Panc1 (cell line): Measurements from ENCODE around the gene BRD4. TPM values are rescaled to one million over a fixed set of nuclear protein-coding genes. Genes with fewer than 3 reads are reported as not detected.
A peak's percentile ranks its signal among the peaks of the same experiment; 100 is the strongest.

ENCODE experiments used
- ATAC-seq: fragments of 200-7000 bp; cut with Tn5 transposase; 2 replicates; pipeline ENCODE4 v1.9.1; 2020; ENCODE audit warnings: mild to moderate bottlenecking, moderate library complexity
- BruUV-seq: library from RNA; stranded (reverse); fragments of 400-500 nt; replicated peaks from 2 replicates; lab custom pipeline; 2021; lab: Mats Ljungman, UMichigan
- CTCF ChIA-PET: fragments of 300-600 bp; sonication (Branson Sonifier 250); formaldehyde crosslinking; loops from one replicate; lab custom pipeline; 2022; ENCODE audit warnings: antibody characterized with exemption; lab: Charles Lee
- POLR2A ChIA-PET: fragments of 300-600 bp; sonication (Branson Sonifier 250); formaldehyde crosslinking; loops from one replicate; lab custom pipeline; 2022; ENCODE audit warnings: antibody characterized with exemption; lab: Charles Lee
- DNase-seq: peaks from one replicate; pipeline ENCODE4 v3.0.0-alpha.2; 2010; ENCODE audit warnings: low read depth, low spot score
- H3K27ac ChIP-seq: 2 replicates; pipeline ENCODE4 v1.5.1; 2011; ENCODE audit warnings: mild to moderate bottlenecking, low read length, inconsistent platforms
- H3K27me3 ChIP-seq: fragments of 200-500 bp; sonication (Bioruptor generic); 2 replicates; pipeline ENCODE4 v1.6.0; 2014; ENCODE audit warnings: low read length, inconsistent platforms; ENCODE audit not compliant: control insufficient read depth, insufficient read depth
- H3K36me3 ChIP-seq: fragments of 200-500 bp; sonication (Bioruptor generic); 2 replicates; pipeline ENCODE4 v1.5.1; 2014; ENCODE audit warnings: inconsistent platforms, mild to moderate bottlenecking, low read length, moderate library complexity; ENCODE audit not compliant: control insufficient read depth, insufficient read depth
- H3K4me1 ChIP-seq: 2 replicates; pipeline ENCODE4 v1.5.1; 2011; ENCODE audit warnings: inconsistent platforms, mild to moderate bottlenecking, low read length, moderate library complexity; ENCODE audit not compliant: control insufficient read depth, insufficient read depth
- H3K4me3 ChIP-seq, 2 experiments: 2 replicates each; pipeline ENCODE4 v1.5.1; 2011 to 2012; ENCODE audit warnings: low read depth in 2 of 2, low read length in 2 of 2, mild to moderate bottlenecking in 2 of 2, inconsistent platforms in 1 of 2, moderate library complexity in 1 of 2
- H3K9me3 ChIP-seq: fragments of 200-500 bp; sonication (Bioruptor generic); 2 replicates; pipeline ENCODE4 v1.5.1; 2014; ENCODE audit warnings: low read depth, mild to moderate bottlenecking, inconsistent platforms, low read length, moderate library complexity; ENCODE audit not compliant: control insufficient read depth, insufficient read depth
- POLR2AphosphoS5 ChIP-seq: IDR thresholded peaks from 2 replicates; pipeline ENCODE4 v1.6.1; 2012; ENCODE audit warnings: mild to moderate bottlenecking, low read depth, low read length, moderate library complexity
- SIN3A ChIP-seq: IDR thresholded peaks from 2 replicates; pipeline ENCODE4 v1.6.1; 2012; ENCODE audit warnings: low read depth, mild to moderate bottlenecking, low read length, moderate library complexity, borderline replicate concordance; ENCODE audit not compliant: insufficient read depth
- TCF7L2 ChIP-seq: IDR thresholded peaks from 2 replicates; pipeline ENCODE4 v1.6.1; 2011; ENCODE audit warnings: mild to moderate bottlenecking, low read depth, low read length, inconsistent platforms
- in situ Hi-C: cut with HindIII; loops from 2 replicates; pipeline ENCODE4 v1.10.0; 2016; ENCODE audit warnings: low sequenced_read_pairs, low pct_unique_long_range_greater_than_20kb
- intact Hi-C: fragments of 100-400 bp; cut with micrococcal nuclease; formaldehyde crosslinking; loops from one replicate; pipeline ENCODE4 v1.10.0; 2022; ENCODE audit not compliant: unreplicated experiment
- total RNA-seq: library from RNA; stranded (reverse); gene quantifications from one replicate; pipeline ENCODE4 v1.2.1, GENCODE V29; 2021; ENCODE audit not compliant: unreplicated experiment
- TF ChIP-seq, protein P1 (sequence below), 2 experiments: IDR thresholded peaks; 2 replicates each; pipeline ENCODE4 v1.6.1; 2011 to 2012; ENCODE audit warnings: low read depth in 2 of 2, control low read depth in 1 of 2, low read length in 1 of 2, mild to moderate bottlenecking in 1 of 2, moderate library complexity in 1 of 2; ENCODE audit not compliant: insufficient read depth in 1 of 2
- TF ChIP-seq, protein P2 (sequence below): fragments of 450-650 bp; IDR thresholded peaks from 2 replicates; pipeline ENCODE4 v1.5.1; 2017; ENCODE audit warnings: mild to moderate bottlenecking

The BRD4 gene
- total RNA-seq, 1 experiment from 2014 or later: 102 TPM

DNA sequence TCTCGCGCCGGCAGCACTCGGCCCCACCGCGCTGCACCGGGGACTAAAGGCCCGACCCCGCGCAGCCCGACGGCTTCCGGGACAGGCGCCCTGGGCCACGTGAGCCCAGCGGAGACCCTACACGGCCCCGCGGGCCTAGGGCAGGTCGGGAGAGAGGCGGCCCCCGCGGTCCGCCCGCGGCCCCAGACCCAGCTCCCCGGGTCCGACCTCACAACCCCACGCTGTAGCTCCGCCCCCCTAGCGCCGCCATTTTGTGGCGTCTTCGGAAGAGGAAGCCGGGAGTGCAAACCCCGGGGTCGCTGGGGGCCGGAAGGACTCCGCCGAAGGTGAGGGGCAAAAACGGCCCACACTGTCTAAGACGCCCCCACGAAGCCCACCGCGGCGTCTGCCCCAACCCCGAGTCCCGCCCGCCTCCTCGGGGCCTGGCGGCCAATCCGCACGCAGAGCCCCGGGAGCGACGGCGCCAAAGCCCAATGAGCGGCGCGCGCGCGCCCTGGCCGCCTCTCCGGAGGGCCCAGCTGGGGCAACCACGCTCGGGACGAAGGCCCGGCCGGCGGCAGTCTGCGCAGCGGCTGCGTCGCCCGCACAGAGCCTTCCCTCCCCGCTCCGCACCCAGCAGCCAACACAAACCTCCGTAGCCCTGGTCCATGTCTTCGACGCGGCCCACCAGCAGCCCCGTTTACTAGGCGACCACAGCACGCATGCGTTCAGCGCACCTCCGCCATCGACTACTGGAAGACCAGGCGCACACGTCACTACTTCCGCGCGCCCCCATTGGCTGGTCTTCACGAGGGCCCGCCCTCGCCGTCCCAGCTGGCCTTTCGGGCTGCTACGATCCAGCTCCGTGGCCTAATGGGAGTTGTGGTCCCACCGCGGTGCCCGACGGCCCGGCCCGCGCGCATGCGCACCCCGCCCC lies 47.0 kb upstream of the BRD4 start, which contains the start of gene AKAP8:
Gene AKAP8, minus strand, starts transcription at position 705 of the 916 bp plus-strand sequence. Its CDS starts 56 bp downstream, at position 649.
- Histone ChIP-seq H3K27me3 (no peaks in the 10 kb centered on the region), H3K36me3 (no peaks in the 10 kb centered on the region; the same call in 1 of the 2 replicates), H3K4me3 (peak within 1 kb of the TSS; percentile 83 to 96), H3K9me3 (no peaks in the 10 kb centered on the region), H3K27ac (peak within 1 kb of the TSS; percentile 94), H3K4me1 (peaks cover 19% of the 10 kb centered on the region)
- intact Hi-C loops: no loop called here
- ChIA-PET POLR2A (interaction anchor here (0.6 to 1.2 kb wide), 3 partner anchors 40 to 1174 kb away, joined by 3 to 7 read pairs (median 4); partner anchors contain the start of gene AKAP8L), CTCF (interaction anchor here (0.6 to 0.7 kb wide), 2 partner anchors 99 to 171 kb away, joined by 3 to 5 read pairs; no protein-coding TSS in a partner anchor)
- ATAC-seq: peak; percentile 94
- in situ Hi-C loops: no loop called here
- BruUV-seq: no TSS peak
- TF ChIP-seq SIN3A (peak; percentile 39; the same call in 1 of the 2 replicates), POLR2AphosphoS5 (peak; percentile 93)
- TF ChIP-seq, protein P1, sequence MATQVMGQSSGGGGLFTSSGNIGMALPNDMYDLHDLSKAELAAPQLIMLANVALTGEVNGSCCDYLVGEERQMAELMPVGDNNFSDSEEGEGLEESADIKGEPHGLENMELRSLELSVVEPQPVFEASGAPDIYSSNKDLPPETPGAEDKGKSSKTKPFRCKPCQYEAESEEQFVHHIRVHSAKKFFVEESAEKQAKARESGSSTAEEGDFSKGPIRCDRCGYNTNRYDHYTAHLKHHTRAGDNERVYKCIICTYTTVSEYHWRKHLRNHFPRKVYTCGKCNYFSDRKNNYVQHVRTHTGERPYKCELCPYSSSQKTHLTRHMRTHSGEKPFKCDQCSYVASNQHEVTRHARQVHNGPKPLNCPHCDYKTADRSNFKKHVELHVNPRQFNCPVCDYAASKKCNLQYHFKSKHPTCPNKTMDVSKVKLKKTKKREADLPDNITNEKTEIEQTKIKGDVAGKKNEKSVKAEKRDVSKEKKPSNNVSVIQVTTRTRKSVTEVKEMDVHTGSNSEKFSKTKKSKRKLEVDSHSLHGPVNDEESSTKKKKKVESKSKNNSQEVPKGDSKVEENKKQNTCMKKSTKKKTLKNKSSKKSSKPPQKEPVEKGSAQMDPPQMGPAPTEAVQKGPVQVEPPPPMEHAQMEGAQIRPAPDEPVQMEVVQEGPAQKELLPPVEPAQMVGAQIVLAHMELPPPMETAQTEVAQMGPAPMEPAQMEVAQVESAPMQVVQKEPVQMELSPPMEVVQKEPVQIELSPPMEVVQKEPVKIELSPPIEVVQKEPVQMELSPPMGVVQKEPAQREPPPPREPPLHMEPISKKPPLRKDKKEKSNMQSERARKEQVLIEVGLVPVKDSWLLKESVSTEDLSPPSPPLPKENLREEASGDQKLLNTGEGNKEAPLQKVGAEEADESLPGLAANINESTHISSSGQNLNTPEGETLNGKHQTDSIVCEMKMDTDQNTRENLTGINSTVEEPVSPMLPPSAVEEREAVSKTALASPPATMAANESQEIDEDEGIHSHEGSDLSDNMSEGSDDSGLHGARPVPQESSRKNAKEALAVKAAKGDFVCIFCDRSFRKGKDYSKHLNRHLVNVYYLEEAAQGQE (IDR thresholded peaks at IDR 0.05; ENCODE audit: insufficient read depth in 1 of 2, low read depth in 2 of 2, low read length in 1 of 2): no peak
- peak; percentile 78 for DNase-seq

GRCh38 chr19:15378534-15379082 lies 46.3 kb upstream of the BRD4 start:
- no peaks in the 10 kb centered on the region for H3K27me3 ChIP-seq
- intact Hi-C loops: no loop called here
- BruUV-seq: no TSS peak
- ATAC-seq (no peak), DNase-seq (no peak)
- CTCF ChIA-PET: interaction anchor here (0.6 to 0.8 kb wide), 2 partner anchors 172 to 178 kb away, joined by 3 read pairs; no protein-coding TSS in a partner anchor
- TF ChIP-seq, protein P2, sequence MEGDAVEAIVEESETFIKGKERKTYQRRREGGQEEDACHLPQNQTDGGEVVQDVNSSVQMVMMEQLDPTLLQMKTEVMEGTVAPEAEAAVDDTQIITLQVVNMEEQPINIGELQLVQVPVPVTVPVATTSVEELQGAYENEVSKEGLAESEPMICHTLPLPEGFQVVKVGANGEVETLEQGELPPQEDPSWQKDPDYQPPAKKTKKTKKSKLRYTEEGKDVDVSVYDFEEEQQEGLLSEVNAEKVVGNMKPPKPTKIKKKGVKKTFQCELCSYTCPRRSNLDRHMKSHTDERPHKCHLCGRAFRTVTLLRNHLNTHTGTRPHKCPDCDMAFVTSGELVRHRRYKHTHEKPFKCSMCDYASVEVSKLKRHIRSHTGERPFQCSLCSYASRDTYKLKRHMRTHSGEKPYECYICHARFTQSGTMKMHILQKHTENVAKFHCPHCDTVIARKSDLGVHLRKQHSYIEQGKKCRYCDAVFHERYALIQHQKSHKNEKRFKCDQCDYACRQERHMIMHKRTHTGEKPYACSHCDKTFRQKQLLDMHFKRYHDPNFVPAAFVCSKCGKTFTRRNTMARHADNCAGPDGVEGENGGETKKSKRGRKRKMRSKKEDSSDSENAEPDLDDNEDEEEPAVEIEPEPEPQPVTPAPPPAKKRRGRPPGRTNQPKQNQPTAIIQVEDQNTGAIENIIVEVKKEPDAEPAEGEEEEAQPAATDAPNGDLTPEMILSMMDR: no peak
- TF ChIP-seq POLR2AphosphoS5: no peak
- TF ChIP-seq, protein P1 (IDR thresholded peaks at IDR 0.05; ENCODE audit: insufficient read depth in 1 of 2, low read depth in 2 of 2, low read length in 1 of 2): no peak
- TF ChIP-seq SIN3A: no peak
- TF ChIP-seq TCF7L2: no peak
- H3K9me3 ChIP-seq: no peaks in the 10 kb centered on the region
- H3K27ac ChIP-seq: peak overlapping the region; percentile 94
- in situ Hi-C loops: no loop called here
- POLR2A ChIA-PET: interaction anchor here (0.6 kb wide), 1 partner anchor 702 kb away, joined by 7 read pairs; no protein-coding TSS in a partner anchor
- H3K4me3 ChIP-seq: peak overlapping the region; percentile 83 to 96
- H3K36me3 ChIP-seq: no peaks in the 10 kb centered on the region; the same call in 1 of the 2 replicates
- H3K4me1 ChIP-seq: peaks cover 19% of the 10 kb centered on the region
